GM21786 (cell line): ENCODE data around the gene CYP26A1.

Source experiments
- ATAC-seq: cut with Tn5 transposase; IDR thresholded peaks from one replicate; pipeline ENCODE4 v1.9.1; 2021; ENCODE audit not compliant: unreplicated experiment

The CYP26A1 gene

GRCh38 chr10:93064874-93065660 lies 8.6 kb upstream of the CYP26A1 start:
- no peak for ATAC-seq

GRCh38 chr10:93065675-93066543 lies 7.8 kb upstream of the CYP26A1 start:
- no peak for ATAC-seq

GRCh38 chr10:93066544-93066913 lies 7.2 kb upstream of the CYP26A1 start:
- ATAC-seq: no peak

- no peak for ATAC-seq
These were observed 6.0 kb upstream of the CYP26A1 start for GRCh38 chr10:93067443-93068365.

GRCh38 chr10:93068411-93069244 lies 5.1 kb upstream of the CYP26A1 start:
- no peak for ATAC-seq

- no peak for ATAC-seq
These were observed 4.5 kb upstream of the CYP26A1 start for GRCh38 chr10:93069245-93069561.

GRCh38 chr10:93070378-93071176 lies 3.1 kb upstream of the CYP26A1 start:
- ATAC-seq: no peak

GRCh38 chr10:93071177-93071472 lies 2.6 kb upstream of the CYP26A1 start:
- ATAC-seq: no peak

- ATAC-seq: no peak
These were observed 1.9 kb upstream of the CYP26A1 start for GRCh38 chr10:93071674-93072224.

- ATAC-seq: no peak
These were observed 1.4 kb upstream of the CYP26A1 start for GRCh38 chr10:93072225-93072712.

- ATAC-seq: no peak
These were observed 767 bp upstream of the CYP26A1 start for GRCh38 chr10:93072713-93073538.

- no peak for ATAC-seq
These were observed 479 bp downstream of the CYP26A1 start for GRCh38 chr10:93074147-93074596.

GRCh38 chr10:93074597-93075368 lies 1.1 kb downstream of the CYP26A1 start:
- no peak for ATAC-seq

- ATAC-seq: peak; percentile 43
These were observed 1.9 kb downstream of the CYP26A1 start for GRCh38 chr10:93075369-93076221.

- no peak for ATAC-seq
These were observed 3.2 kb downstream of the CYP26A1 start for GRCh38 chr10:93076871-93077270.

- ATAC-seq: no peak
These were observed 4.2 kb downstream of the CYP26A1 start for GRCh38 chr10:93077860-93078337.
